ENCODE data around the gene GMEB2. TPM values are rescaled to one million over a fixed set of nuclear protein-coding genes. Genes with fewer than 3 reads are reported as not detected.

The GMEB2 gene
- total RNA-seq, 1 experiment from 2014 or later = 14.3 TPM

- no peak overlapping the region for H3K14ac ChIP-seq (ENCODE audit: insufficient read depth, low read length)
- no peak overlapping the region for H2AFZ ChIP-seq (ENCODE audit: low read length)
- H2BK120ac ChIP-seq (ENCODE audit: low read depth, low read length, poor library complexity, severe bottlenecking) = no peak overlapping the region
- H3K4me1 ChIP-seq (ENCODE audit: insufficient read depth, low read length) = no peaks in the 10 kb centered on the region
- H3K4ac ChIP-seq (ENCODE audit: low read depth, low read length) = no peak overlapping the region
- no peak overlapping the region for H4K91ac ChIP-seq (ENCODE audit: insufficient read length, low read depth, low read length)
- H3K4me1 Mint-ChIP-seq = no peaks in the 10 kb centered on the region
- no peak overlapping the region for H2BK15ac ChIP-seq (ENCODE audit: low read depth, low read length)
- no peak overlapping the region for H3K18ac ChIP-seq (ENCODE audit: insufficient read length, low read depth, low read length)
- no peak overlapping the region for H3K27ac Mint-ChIP-seq
- no peak overlapping the region for H3K4me2 ChIP-seq (ENCODE audit: insufficient read depth, insufficient read length, low read length)
- no peak overlapping the region for H2AK5ac ChIP-seq (ENCODE audit: insufficient read length, low read length)
- DNase-seq = no peak
- no peak overlapping the region for H2BK12ac ChIP-seq (ENCODE audit: insufficient read length, low read depth, low read length)
- H3K36me3 Mint-ChIP-seq (ENCODE audit: insufficient read depth in 1 of 3, low read depth in 3 of 3) = peaks cover 14 to 35% (median 34%) of the 10 kb centered on the region in 3 experiments; a peak in 6 of 7 replicates
- H3K56ac ChIP-seq (ENCODE audit: insufficient read length, low read depth, low read length) = no peak overlapping the region
- H4K8ac ChIP-seq (replicated peaks; ENCODE audit: insufficient read length, low read depth, low read length) = no peak overlapping the region
- H3K27me3 Mint-ChIP-seq (ENCODE audit: low read depth) = no peaks in the 10 kb centered on the region
- H4K5ac ChIP-seq (ENCODE audit: insufficient read length, low read depth, low read length) = no peak overlapping the region
- no peak for TF ChIP-seq CTCF (conservative IDR thresholded peaks at IDR 0.05)
- no peaks in the 10 kb centered on the region for H3K79me2 ChIP-seq (ENCODE audit: insufficient read depth, low read length)
- WGBS (ENCODE audit: extremely low coverage, insufficient read length, low lambda C conversion rate) = no CpG with 5 or more reads among the region's 20 CpGs
- H3K4me3 Mint-ChIP-seq = no peak overlapping the region
- H3K23me2 ChIP-seq (ENCODE audit: insufficient read length, low read depth, low read length, poor library complexity, severe bottlenecking) = no peaks in the 10 kb centered on the region
- H2BK5ac ChIP-seq (ENCODE audit: insufficient read length, low read length) = no peak overlapping the region
- H3K27ac ChIP-seq (ENCODE audit: insufficient read length, low read depth, low read length) = no peak overlapping the region
- H3K9ac ChIP-seq (ENCODE audit: extremely low read depth, insufficient read length, low read length) = no peak overlapping the region
- H3T11ph ChIP-seq (ENCODE audit: low read length) = no peak overlapping the region
- H3K9me3 Mint-ChIP-seq = no peaks in the 10 kb centered on the region; a peak in 1 of 5 replicates
- no peak overlapping the region for H3K23ac ChIP-seq (ENCODE audit: insufficient read length, low read depth, low read length)
- H3K79me1 ChIP-seq (ENCODE audit: insufficient read depth, low read depth, low read length, poor library complexity, severe bottlenecking) = no peaks in the 10 kb centered on the region
- no peaks in the 10 kb centered on the region for H3K9me3 ChIP-seq (ENCODE audit: control insufficient read depth, low read depth, low read length)
- no peaks in the 10 kb centered on the region for H3K27me3 ChIP-seq (ENCODE audit: insufficient read depth, low read length)
- no peaks in the 10 kb centered on the region for H4K20me1 ChIP-seq (ENCODE audit: control insufficient read depth, insufficient read depth, insufficient read length)
- no peak overlapping the region for H2BK20ac ChIP-seq (ENCODE audit: low read depth, low read length, poor library complexity, severe bottlenecking)
Observed at GRCh38 chr20:63675681-63676368, 48.9 kb upstream of the GMEB2 start.
